ENCODE results near the gene INS.

- TF ChIP-seq CTCF (IDR thresholded peaks at IDR 0.05; ENCODE audit: insufficient read depth, low read depth, low read length) = no peak
- TF ChIP-seq EZH2 (IDR thresholded peaks at IDR 0.05; ENCODE audit: insufficient read depth, low read length) = no peak
These were observed 21.9 kb downstream of the INS start, which contains the start of gene IGF2 for GRCh38 chr11:2139123-2139521.
